SU-DHL-6 (cell line): ENCODE results near the gene SLC12A7.
"Not testable (repeated sequence)": the region's sequence is repeated elsewhere in the genome, so short reads cannot be mapped to it uniquely, and the experiment has no call there.

Experiments used
- H2AFZ ChIP-seq: fragments of 200-600 bp; sonication (generic); 2 replicates; pipeline ENCODE4 v1.6.1; 2014; ENCODE audit warnings: low read depth, mild to moderate bottlenecking, moderate library complexity, mixed read lengths, antibody characterized with exemption, low read length; ENCODE audit not compliant: severe bottlenecking
- H3F3A ChIP-seq: fragments of 200-600 bp; shearing (Covaris generic); 2 replicates; pipeline ENCODE4 v1.6.0; 2016; ENCODE audit warnings: antibody characterized with exemption, mild to moderate bottlenecking; ENCODE audit not compliant: insufficient read depth
- H3K27ac ChIP-seq: fragments of 200-600 bp; sonication (generic); 2 replicates; pipeline ENCODE4 v1.5.1; 2016; ENCODE audit warnings: low read depth, mild to moderate bottlenecking, low read length, moderate library complexity, mixed read lengths
- H3K27me3 ChIP-seq: fragments of 200-600 bp; sonication (generic), shearing (Covaris generic); 2 replicates; pipeline ENCODE4 v1.6.0; 2014; ENCODE audit warnings: mild to moderate bottlenecking, low read length
- H3K36me3 ChIP-seq: fragments of 200-600 bp; sonication (generic); 2 replicates; pipeline ENCODE4 v1.6.1; 2014; ENCODE audit warnings: mild to moderate bottlenecking, low read length, mixed read lengths
- H3K4me2 ChIP-seq: fragments of 300-600, 200-600 bp; shearing (Covaris generic), sonication (generic); 2 replicates; pipeline ENCODE4 v1.6.0; 2014; ENCODE audit warnings: low read length, low read depth, mild to moderate bottlenecking; ENCODE audit not compliant: poor library complexity, severe bottlenecking
- H3K4me3 ChIP-seq: fragments of 200-600 bp; sonication (generic); 2 replicates; pipeline ENCODE4 v1.5.1; 2014; ENCODE audit warnings: antibody characterized with exemption, low read length, mild to moderate bottlenecking, mixed read lengths; ENCODE audit not compliant: insufficient read depth, poor library complexity, severe bottlenecking
- H3K79me2 ChIP-seq: fragments of 200-600 bp; sonication (generic); 2 replicates; pipeline ENCODE4 v1.6.1; 2014; ENCODE audit warnings: mild to moderate bottlenecking, low read length, moderate library complexity; ENCODE audit not compliant: insufficient read depth
- H3K9ac ChIP-seq: fragments of 200-600 bp; sonication (generic); 2 replicates; pipeline ENCODE4 v1.7.0; 2014; ENCODE audit warnings: mild to moderate bottlenecking, low read length
- H3K9me2 ChIP-seq: fragments of 200-600 bp; sonication (generic); replicated peaks from 2 replicates; pipeline ENCODE4 v1.6.1; 2014; ENCODE audit warnings: low read length; ENCODE audit not compliant: insufficient read depth
- H3K9me3 ChIP-seq: fragments of 200-600 bp; sonication (generic); 2 replicates; pipeline ENCODE4 v1.6.1; 2014; ENCODE audit warnings: low read length, mixed read lengths; ENCODE audit not compliant: insufficient read depth
- H4K20me1 ChIP-seq: fragments of 200-600 bp; sonication (generic); 2 replicates; pipeline ENCODE4 v1.6.1; 2014; ENCODE audit warnings: low read depth, mild to moderate bottlenecking, antibody characterized with exemption, low read length, moderate library complexity, mixed read lengths
- CTCF ChIP-seq: fragments of 200-600 bp; sonication (generic); IDR thresholded peaks from one replicate; pipeline ENCODE4 v1.5.1; 2017; ENCODE audit warnings: antibody characterized with exemption, mild to moderate bottlenecking, low read length, moderate library complexity; ENCODE audit not compliant: insufficient read depth, poor library complexity, severe bottlenecking
- EZH2phosphoT487 ChIP-seq: fragments of 200-600 bp; sonication (generic), shearing (Covaris generic); conservative IDR thresholded peaks from 2 replicates; pipeline ENCODE4 v1.6.1; 2018; ENCODE audit warnings: mild to moderate bottlenecking, antibody characterized with exemption, low read length, moderate library complexity, mixed read lengths

The SLC12A7 gene

GRCh38 chr5:1027631-1028441 lies 84.0 kb downstream of the SLC12A7 start:
- no peaks in the 10 kb centered on the region for H3K9me2 ChIP-seq
- no peaks in the 10 kb centered on the region for H3F3A ChIP-seq
- TF ChIP-seq CTCF (no peak), EZH2phosphoT487 (no peak)
- no peak overlapping the region for H2AFZ ChIP-seq
- H3K9ac ChIP-seq, result no peak overlapping the region
- no peak overlapping the region for H3K4me3 ChIP-seq
- no peaks in the 10 kb centered on the region for H3K79me2 ChIP-seq
- no peaks in the 10 kb centered on the region for H3K27me3 ChIP-seq
- H4K20me1 ChIP-seq, result no peaks in the 10 kb centered on the region
- no peak overlapping the region for H3K27ac ChIP-seq
- no peak overlapping the region for H3K4me2 ChIP-seq
- no peaks in the 10 kb centered on the region for H3K36me3 ChIP-seq
- H3K9me3 ChIP-seq, result no peaks in the 10 kb centered on the region

DNA sequence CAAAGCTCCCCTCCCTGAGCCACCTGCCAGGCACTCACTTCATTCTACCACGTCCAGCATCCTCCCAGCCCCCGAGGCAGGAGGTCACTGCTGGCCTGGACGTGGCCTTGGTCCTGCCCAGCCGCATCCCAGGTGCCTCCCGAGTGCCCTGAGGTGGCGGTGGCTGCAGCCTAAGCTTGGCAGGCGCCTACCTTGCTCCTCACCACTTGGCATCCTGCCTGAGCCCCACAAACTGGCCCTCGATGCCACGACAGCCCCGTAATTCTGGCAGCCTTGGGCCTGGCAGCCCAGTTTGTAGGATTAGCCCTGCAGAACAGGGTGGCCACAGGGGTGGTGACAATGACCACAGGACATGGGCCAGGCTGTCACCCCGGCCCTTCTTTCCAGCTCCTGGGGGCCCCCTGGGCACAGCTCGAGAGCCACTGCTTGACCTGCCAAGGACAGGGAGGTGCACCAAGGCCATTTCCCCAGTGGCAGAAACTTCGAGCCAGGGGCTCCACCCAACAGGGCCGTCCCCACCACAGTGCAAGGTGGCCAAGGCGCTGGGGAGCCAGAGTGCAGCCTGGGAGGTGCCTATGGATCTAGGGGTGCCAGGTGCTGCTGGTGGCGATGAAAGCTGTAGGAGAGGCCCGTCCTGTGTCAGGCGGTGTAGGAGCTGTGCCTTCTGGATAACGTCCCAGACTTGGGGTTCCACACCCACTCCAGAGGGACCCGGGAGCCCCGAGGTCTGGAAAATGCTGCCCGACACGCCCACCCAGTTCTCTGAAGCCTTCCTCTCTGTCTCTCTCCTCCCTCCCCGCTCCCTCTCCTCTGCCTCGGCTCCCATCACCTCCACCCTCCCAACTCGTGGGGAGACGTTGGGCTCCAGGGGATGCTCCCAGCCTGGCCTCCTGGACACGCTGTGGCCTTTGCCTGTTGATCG lies 84.9 kb downstream of the SLC12A7 start:
- TF ChIP-seq EZH2phosphoT487, result no peak
- H3K27ac ChIP-seq, result no peak overlapping the region
- no peak overlapping the region for H3K4me2 ChIP-seq
- H3K79me2 ChIP-seq, result no peaks in the 10 kb centered on the region
- no peaks in the 10 kb centered on the region for H3F3A ChIP-seq
- no peak overlapping the region for H2AFZ ChIP-seq
- no peaks in the 10 kb centered on the region for H3K27me3 ChIP-seq
- H3K9me2 ChIP-seq, result no peaks in the 10 kb centered on the region
- no peak overlapping the region for H3K4me3 ChIP-seq
- H3K36me3 ChIP-seq, result no peaks in the 10 kb centered on the region
- no peaks in the 10 kb centered on the region for H3K9me3 ChIP-seq
- H3K9ac ChIP-seq, result no peak overlapping the region
- H4K20me1 ChIP-seq, result no peaks in the 10 kb centered on the region

- not testable (repeated sequence) for H2AFZ ChIP-seq, H3K79me2 ChIP-seq
Measured at GRCh38 chr5:1021969-1022336, 89.9 kb downstream of the SLC12A7 start.

GRCh38 chr5:1021136-1021968 lies 90.5 kb downstream of the SLC12A7 start:
- H2AFZ ChIP-seq, result no peak overlapping the region

More at GRCh38 chr5:1021969-1022336, 89.9 kb downstream of the SLC12A7 start:
- H3K27me3 ChIP-seq, H3K36me3 ChIP-seq, H3K4me3 ChIP-seq, H3K9me2 ChIP-seq, H3K9ac ChIP-seq, H3F3A ChIP-seq, H3K4me2 ChIP-seq, H3K27ac ChIP-seq, H4K20me1 ChIP-seq, H3K9me3 ChIP-seq: not testable (repeated sequence)

More at GRCh38 chr5:1021136-1021968, 90.5 kb downstream of the SLC12A7 start:
- Histone ChIP-seq H3K36me3 (no peaks in the 10 kb centered on the region), H3K4me2 (no peak overlapping the region), H3K9me2 (no peaks in the 10 kb centered on the region), H3K4me3 (no peak overlapping the region), H3K27ac (no peak overlapping the region), H3K79me2 (no peaks in the 10 kb centered on the region), H3K9me3 (no peaks in the 10 kb centered on the region), H3K27me3 (no peaks in the 10 kb centered on the region), H3F3A (no peaks in the 10 kb centered on the region), H3K9ac (no peak overlapping the region), H4K20me1 (no peaks in the 10 kb centered on the region)
- TF ChIP-seq EZH2phosphoT487 (no peak), CTCF (no peak)
